Erythroblast (primary cell): ENCODE data around the gene FLT3.

Source experiments
- GATA1 ChIP-seq: IDR thresholded peaks from 2 replicates; pipeline ENCODE4 v1.6.1; 2011; ENCODE audit warnings: low read depth, mild to moderate bottlenecking, control low read depth, low read length, moderate library complexity
- POLR2A ChIP-seq: IDR thresholded peaks from 2 replicates; pipeline ENCODE4 v1.6.1; 2011; ENCODE audit warnings: mild to moderate bottlenecking, low read length

GRCh38 chr13:28002886-28003698 is 97.3 kb downstream of the FLT3 start:
- TF ChIP-seq POLR2A = no peak
- TF ChIP-seq GATA1 = no peak
